SK-N-SH (cell line): ENCODE measurements around the gene TRPT1. TPM values are rescaled to one million over a fixed set of nuclear protein-coding genes. Genes with fewer than 3 reads are reported as not detected.
A peak's percentile ranks its signal among the peaks of the same experiment; 100 is the strongest.

Experiments used
- CTCF ChIA-PET: fragments of 300-600, 350-600 bp; formaldehyde crosslinking; extraction: SDS; loops from one replicate; lab custom pipeline; 2021; lab: Yijun Ruan, JAX
- POLR2A ChIA-PET: fragments of 350-600 bp; sonication (Branson Sonifier 250); formaldehyde crosslinking; extraction: SDS; loops from one replicate; lab custom pipeline; 2020; ENCODE audit warnings: antibody characterized with exemption, inconsistent platforms; lab: Yijun Ruan, JAX
- DNase-seq: peaks from one replicate; pipeline ENCODE4 v3.0.0; 2012
- H2AFZ ChIP-seq: fragments of 200-600 bp; sonication (generic); 2 replicates; pipeline ENCODE4 v1.8.1; 2016; ENCODE audit warnings: antibody characterized with exemption, mild to moderate bottlenecking, low read depth
- H3F3A ChIP-seq: fragments of 200-600 bp; sonication (generic); replicated peaks from 2 replicates; pipeline ENCODE3; 2016; ENCODE audit warnings: antibody characterized with exemption, mild to moderate bottlenecking; ENCODE audit not compliant: insufficient read depth
- H3K27ac ChIP-seq, 2 experiments: fragments of 200-500 bp in 1 of 2; fragments of 200-600 bp in 1 of 2; sonication (Bioruptor generic) in 1 of 2; sonication (generic), shearing (Covaris generic) in 1 of 2; 2 replicates each; pipeline versions ENCODE4 v1.5.1 to v1.6.1; 2014 to 2016; ENCODE audit warnings: low read depth in 2 of 2, inconsistent platforms in 1 of 2, low read length in 1 of 2, mild to moderate bottlenecking in 1 of 2, mixed read lengths in 1 of 2
- H3K27me3 ChIP-seq: fragments of 200-600 bp; sonication (generic), shearing (Covaris generic); 2 replicates; pipeline ENCODE4 v1.6.1; 2016; ENCODE audit warnings: mixed run types; ENCODE audit not compliant: insufficient read depth
- H3K36me3 ChIP-seq, 2 experiments: fragments of 200-500 bp in 1 of 2; fragments of 200-600 bp in 1 of 2; sonication (Bioruptor generic) in 1 of 2; sonication (generic) in 1 of 2; replicated peaks in 1 of 2; 2 replicates each; pipeline versions ENCODE3 to v1.5.1; 2014 to 2016; ENCODE audit warnings: low read length in 1 of 2, mild to moderate bottlenecking in 1 of 2; ENCODE audit not compliant: insufficient read depth in 2 of 2, control insufficient read depth in 1 of 2
- H3K4me1 ChIP-seq, 2 experiments: fragments of 200-500 bp in 1 of 2; fragments of 200-600 bp in 1 of 2; sonication (Bioruptor generic) in 1 of 2; sonication (generic), shearing (Covaris generic) in 1 of 2; 2 replicates each; pipeline versions ENCODE4 v1.5.1 to v1.6.1; 2014 to 2016; ENCODE audit warnings: low read depth in 1 of 2, low read length in 1 of 2, mixed run types in 1 of 2; ENCODE audit not compliant: insufficient read depth in 2 of 2, control insufficient read depth in 1 of 2
- H3K4me2 ChIP-seq: fragments of 200-600 bp; sonication (generic), shearing (Covaris generic); 2 replicates; pipeline ENCODE4 v1.6.1; 2017; ENCODE audit warnings: mixed run types
- H3K4me3 ChIP-seq, 2 experiments: fragments of 200-500 bp in 1 of 2; fragments of 200-600 bp in 1 of 2; sonication (Bioruptor generic) in 1 of 2; sonication (generic), shearing (Covaris generic) in 1 of 2; 2 replicates each; pipeline versions ENCODE4 v1.5.1 to v1.8.1; 2014 to 2016; ENCODE audit warnings: low read depth in 2 of 2, inconsistent platforms in 1 of 2, low read length in 1 of 2, mild to moderate bottlenecking in 1 of 2, mixed read lengths in 1 of 2, moderate library complexity in 1 of 2
- H3K79me2 ChIP-seq: fragments of 200-600 bp; sonication (generic); 2 replicates; pipeline ENCODE4 v1.8.1; 2017; ENCODE audit warnings: mild to moderate bottlenecking; ENCODE audit not compliant: insufficient read depth
- H3K9ac ChIP-seq: fragments of 200-600 bp; sonication (generic); 2 replicates; pipeline ENCODE4 v1.6.1; 2017; ENCODE audit warnings: mixed run types
- H3K9me2 ChIP-seq: fragments of 200-600 bp; sonication (generic); 2 replicates; pipeline ENCODE4 v1.6.1; 2017; ENCODE audit warnings: mixed run types
- H3K9me3 ChIP-seq: fragments of 200-600 bp; sonication (generic); 2 replicates; pipeline ENCODE4 v1.6.1; 2017; ENCODE audit warnings: mixed run types, mild to moderate bottlenecking, moderate library complexity
- H4K20me1 ChIP-seq: fragments of 200-600 bp; sonication (generic); 2 replicates; pipeline ENCODE4 v1.6.1; 2017; ENCODE audit warnings: mild to moderate bottlenecking, mixed run types; ENCODE audit not compliant: insufficient read depth
- CHD2 ChIP-seq: fragments of 150-350 bp; IDR thresholded peaks from 2 replicates; pipeline ENCODE4 v1.6.1; 2018; ENCODE audit warnings: low read length; ENCODE audit not compliant: partially characterized antibody
- CTCF ChIP-seq: fragments of 200-600 bp; sonication (generic); IDR thresholded peaks from 2 replicates; pipeline ENCODE4 v1.6.1; 2017; ENCODE audit warnings: antibody characterized with exemption, mild to moderate bottlenecking, moderate library complexity
- EP300 ChIP-seq, 2 experiments: IDR thresholded peaks; 2 replicates each; pipeline versions ENCODE4 v1.4.0 to v1.6.1; 2012; ENCODE audit warnings: borderline replicate concordance in 1 of 2, low read depth in 1 of 2, low read length in 1 of 2
- EZH2phosphoT487 ChIP-seq: fragments of 200-600 bp; sonication (generic); IDR thresholded peaks from 2 replicates; pipeline ENCODE4 v1.6.1; 2017; ENCODE audit warnings: low read depth, mixed run types, mild to moderate bottlenecking, antibody characterized with exemption, moderate library complexity, borderline replicate concordance
- FOXJ3 ChIP-seq: sonication (generic); formaldehyde crosslinking; IDR thresholded peaks from 2 replicates; pipeline ENCODE4 v1.5.1; 2020; ENCODE audit warnings: mild to moderate bottlenecking, missing genetic modification reagents
- GABPA ChIP-seq: IDR thresholded peaks from 2 replicates; pipeline ENCODE4 v1.4.0; 2012; ENCODE audit warnings: low read depth, mild to moderate bottlenecking
- GATA2 ChIP-seq: sonication (generic); formaldehyde crosslinking; IDR thresholded peaks from 2 replicates; pipeline ENCODE4 v1.5.0; 2020; ENCODE audit warnings: mild to moderate bottlenecking, missing genetic modification reagents
- JUND ChIP-seq: IDR thresholded peaks from 2 replicates; pipeline ENCODE4 v1.4.0; 2012
- MXI1 ChIP-seq: IDR thresholded peaks from 2 replicates; pipeline ENCODE4 v1.6.1; 2012; ENCODE audit warnings: mild to moderate bottlenecking, low read depth, low read length, improper control_type of control experiment
- NFIC ChIP-seq: IDR thresholded peaks from 2 replicates; pipeline ENCODE4 v1.4.0; 2012; ENCODE audit warnings: borderline replicate concordance
- NRF1 ChIP-seq: IDR thresholded peaks from 2 replicates; pipeline ENCODE4 v1.6.1; 2012; ENCODE audit warnings: low read depth, mild to moderate bottlenecking, low read length
- POLR2AphosphoS5 ChIP-seq: IDR thresholded peaks from 2 replicates; pipeline ENCODE4 v1.6.1; 2012; ENCODE audit warnings: low read depth, low read length
- RCOR1 ChIP-seq: fragments of 150-350 bp; IDR thresholded peaks from 2 replicates; pipeline ENCODE4 v1.6.1; 2017; ENCODE audit warnings: antibody characterized with exemption, low read length
- REST ChIP-seq: IDR thresholded peaks from 2 replicates; pipeline ENCODE4 v1.6.1; 2012; ENCODE audit warnings: mild to moderate bottlenecking, low read depth, low read length, moderate library complexity
- RFX5 ChIP-seq: IDR thresholded peaks from 2 replicates; pipeline ENCODE4 v1.6.1; 2012; ENCODE audit warnings: mild to moderate bottlenecking, improper control_type of control experiment, low read length
- TAF1 ChIP-seq: IDR thresholded peaks from 2 replicates; pipeline ENCODE4 v1.6.1; 2012; ENCODE audit warnings: low read depth, mild to moderate bottlenecking, low read length, moderate library complexity, borderline replicate concordance
- TEAD4 ChIP-seq: IDR thresholded peaks from 2 replicates; pipeline ENCODE4 v1.4.0; 2012; ENCODE audit warnings: mild to moderate bottlenecking, borderline replicate concordance; ENCODE audit not compliant: insufficient read depth
- USF1 ChIP-seq: IDR thresholded peaks from 2 replicates; pipeline ENCODE4 v1.4.0; 2012; ENCODE audit warnings: low read depth, borderline replicate concordance
- USF2 ChIP-seq: fragments of 150-350 bp; IDR thresholded peaks from 2 replicates; pipeline ENCODE4 v1.6.1; 2017; ENCODE audit warnings: antibody characterized with exemption, low read length, low read depth, borderline replicate concordance
- WGBS: methylation state at CpG from one replicate; pipeline ENCODE4 v1.1.6; 2017; ENCODE audit warnings: low lambda C conversion rate; 5-methylcytosine and 5-hydroxymethylcytosine counted together
- polyA plus RNA-seq, 3 experiments: library from polyadenylated mRNA; depleted of rRNA; stranded (reverse); fragments of >200 nt; gene quantifications; 2 replicates each; pipeline ENCODE4 v1.2.3, GENCODE V29; 2012
- TF ChIP-seq, protein P1 (sequence below): IDR thresholded peaks from 2 replicates; pipeline ENCODE4; 2012

TRPT1 gene
- polyA plus RNA-seq, 1 of the 3 experiments (the other 2 are of a cell fraction) = 62.4 TPM

GRCh38 chr11:64183890-64184289, 42.1 kb downstream of the TRPT1 start:
- CTCF ChIA-PET = interaction anchor here (2.7 kb wide), 1 partner anchor 117 kb away, joined by 9 read pairs; no protein-coding TSS in a partner anchor
- H3K36me3 ChIP-seq = peaks cover 0 to 6% of the 10 kb centered on the region in 2 experiments
- H3F3A ChIP-seq = peaks cover 22% of the 10 kb centered on the region
- no peaks in the 10 kb centered on the region for H3K9me2 ChIP-seq
- POLR2A ChIA-PET = interaction anchor here (0.6 kb wide), 2 partner anchors 257 to 1303 kb away, joined by 3 read pairs; no protein-coding TSS in a partner anchor
- DNase-seq = no peak
- WGBS = 93% methylated on average over 7 of the region's 7 CpGs
- no peaks in the 10 kb centered on the region for H3K27me3 ChIP-seq
- no peak overlapping the region for H3K4me3 ChIP-seq
- no peak overlapping the region for H3K9ac ChIP-seq
- no peaks in the 10 kb centered on the region for H3K9me3 ChIP-seq
- peaks cover 39% of the 10 kb centered on the region for H3K79me2 ChIP-seq
- peak overlapping the region; percentile 83 for H3K4me2 ChIP-seq
- peak overlapping the region in 1 of 2 experiments; percentile 23; a peak in 1 of 4 replicates for H3K27ac ChIP-seq
- peaks cover 14 to 31% of the 10 kb centered on the region in 2 experiments; a peak in 3 of 4 replicates for H3K4me1 ChIP-seq
- no peak for TF ChIP-seq CTCF
- TF ChIP-seq NRF1 = no peak
- TF ChIP-seq JUND = no peak
- TF ChIP-seq POLR2AphosphoS5 = no peak
- TF ChIP-seq NFIC = no peak
- TF ChIP-seq MXI1 = no peak
- TF ChIP-seq USF1 = no peak
- no peak for TF ChIP-seq EP300 (IDR thresholded peaks at IDR 0.05; ENCODE audit: borderline replicate concordance in 1 of 2, low read depth in 1 of 2, low read length in 1 of 2)
- TF ChIP-seq FOXJ3 (CRISPR knock-in tag) = no peak
- no peak for TF ChIP-seq CHD2
- no peak for TF ChIP-seq TAF1
- no peak for TF ChIP-seq RFX5
- TF ChIP-seq TEAD4 = no peak
- TF ChIP-seq REST = no peak
- TF ChIP-seq USF2 = no peak
- TF ChIP-seq, protein P1, sequence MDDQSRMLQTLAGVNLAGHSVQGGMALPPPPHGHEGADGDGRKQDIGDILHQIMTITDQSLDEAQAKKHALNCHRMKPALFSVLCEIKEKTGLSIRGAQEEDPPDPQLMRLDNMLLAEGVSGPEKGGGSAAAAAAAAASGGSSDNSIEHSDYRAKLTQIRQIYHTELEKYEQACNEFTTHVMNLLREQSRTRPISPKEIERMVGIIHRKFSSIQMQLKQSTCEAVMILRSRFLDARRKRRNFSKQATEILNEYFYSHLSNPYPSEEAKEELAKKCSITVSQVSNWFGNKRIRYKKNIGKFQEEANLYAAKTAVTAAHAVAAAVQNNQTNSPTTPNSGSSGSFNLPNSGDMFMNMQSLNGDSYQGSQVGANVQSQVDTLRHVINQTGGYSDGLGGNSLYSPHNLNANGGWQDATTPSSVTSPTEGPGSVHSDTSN = no peak
- no peak for TF ChIP-seq GATA2 (CRISPR knock-in tag)
- TF ChIP-seq RCOR1 = no peak
- no peak for TF ChIP-seq EZH2phosphoT487
- TF ChIP-seq GABPA = no peak
- peaks cover 6% of the 10 kb centered on the region; the same call in 1 of the 2 replicates for H4K20me1 ChIP-seq
- H2AFZ ChIP-seq = no peak overlapping the region
